ENCODE results near the gene CPNE7.
"Not testable (repeated sequence)": the region's sequence is repeated elsewhere in the genome, so short reads cannot be mapped to it uniquely, and the experiment has no call there.

Gene CPNE7

DNA sequence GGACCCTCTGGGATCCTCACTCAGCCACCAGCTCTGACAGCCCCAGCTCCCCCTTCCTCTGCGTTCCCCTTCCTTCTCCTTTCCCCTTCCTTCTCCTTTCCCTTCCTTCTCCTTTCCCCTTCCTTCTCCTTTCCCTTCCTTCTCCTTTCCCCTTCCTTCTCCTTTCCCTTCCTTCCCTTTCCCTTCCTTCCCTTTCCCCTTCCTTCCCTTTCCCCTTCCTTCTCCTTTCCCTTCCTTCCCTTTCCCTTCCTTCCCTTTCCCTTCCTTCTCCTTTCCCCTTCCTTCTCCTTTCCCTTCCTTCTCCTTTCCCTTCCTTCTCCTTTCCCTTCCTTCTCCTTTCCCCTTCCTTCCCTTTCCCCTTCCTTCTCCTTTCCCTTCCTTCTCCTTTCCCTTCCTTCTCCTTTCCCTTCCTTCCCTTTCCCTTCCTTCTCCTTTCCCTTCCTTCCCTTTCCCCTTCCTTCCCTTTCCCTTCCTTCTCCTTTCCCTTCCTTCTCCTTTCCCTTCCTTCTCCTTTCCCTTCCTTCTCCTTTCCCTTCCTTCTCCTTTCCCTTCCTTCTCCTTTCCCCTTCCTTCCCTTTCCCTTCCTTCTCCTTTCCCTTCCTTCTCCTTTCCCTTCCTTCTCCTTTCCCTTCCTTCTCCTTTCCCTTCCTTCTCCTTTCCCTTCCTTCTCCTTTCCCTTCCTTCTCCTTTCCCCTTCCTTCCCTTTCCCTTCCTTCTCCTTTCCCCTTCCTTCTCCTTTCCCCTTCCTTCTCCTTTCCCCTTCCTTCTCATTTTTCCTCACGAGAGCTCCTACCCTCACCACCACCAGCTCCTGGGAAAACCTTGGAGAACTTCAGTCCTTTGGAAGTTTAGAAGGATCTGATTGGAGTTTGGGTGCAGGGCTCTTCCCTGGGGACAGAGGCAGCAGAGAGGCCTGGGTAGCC lies 59.2 kb downstream of the CPNE7 start:
- DNase-seq, result not testable (repeated sequence)

DNA sequence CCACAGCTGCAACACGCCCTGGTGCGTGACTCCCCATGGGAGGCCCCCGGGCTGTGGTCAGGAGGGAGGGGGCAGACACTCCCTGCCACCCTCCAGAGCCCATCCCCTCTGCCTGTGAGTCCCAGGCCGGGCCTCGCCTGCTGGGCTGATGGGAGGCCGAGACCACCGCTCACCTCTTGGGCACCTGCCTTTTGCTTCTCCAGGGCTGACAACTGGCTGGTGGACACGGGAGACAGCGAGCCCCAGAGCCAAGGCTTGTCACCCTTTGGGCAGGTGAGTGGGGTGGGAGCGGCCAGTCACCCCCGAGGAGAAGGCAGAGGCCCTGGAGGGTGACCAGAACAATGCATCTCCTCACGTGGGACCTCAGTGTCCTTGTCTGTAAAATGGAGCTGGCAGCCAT lies 61.1 kb downstream of the CPNE7 start:
- no peak for DNase-seq

DNA sequence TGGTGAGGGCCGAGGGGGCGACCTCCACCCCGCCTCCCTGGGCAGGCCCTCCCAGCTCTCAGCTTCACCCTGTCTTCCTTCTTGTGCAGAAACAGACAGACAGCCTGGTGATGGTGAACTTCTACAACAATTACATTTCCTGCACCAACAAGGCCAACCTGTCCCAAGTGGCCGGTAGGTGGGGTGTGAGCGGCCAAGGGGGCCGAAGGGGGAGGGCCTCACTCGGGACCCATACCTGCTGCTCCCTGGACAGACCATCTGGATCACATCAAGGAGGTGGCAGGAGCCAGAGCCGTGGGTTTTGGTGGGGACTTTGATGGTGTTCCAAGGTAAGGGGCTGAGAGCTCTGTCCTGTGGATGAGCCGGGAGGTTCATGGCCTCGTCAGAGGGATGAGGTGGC lies 61.8 kb downstream of the CPNE7 start:
- no peak for DNase-seq

DNA sequence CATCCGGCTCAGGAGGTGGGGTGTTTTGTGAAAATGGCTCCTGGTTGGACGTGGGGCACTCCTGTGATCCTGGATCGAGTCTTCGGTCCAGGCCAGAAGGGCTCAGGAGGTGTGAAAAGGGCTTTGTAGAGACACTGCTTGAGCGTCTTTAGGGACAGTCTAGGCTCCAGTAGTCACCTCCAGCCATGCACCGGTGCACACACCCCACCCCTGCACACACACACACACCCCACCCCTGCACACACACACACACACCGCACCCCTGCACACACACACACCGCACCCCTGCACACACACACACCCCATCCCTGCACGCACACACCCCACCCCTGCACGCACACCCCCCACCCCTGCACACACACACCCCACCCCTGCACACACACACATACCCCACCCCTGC lies 62.9 kb downstream of the CPNE7 start:
- no peak for DNase-seq

DNA sequence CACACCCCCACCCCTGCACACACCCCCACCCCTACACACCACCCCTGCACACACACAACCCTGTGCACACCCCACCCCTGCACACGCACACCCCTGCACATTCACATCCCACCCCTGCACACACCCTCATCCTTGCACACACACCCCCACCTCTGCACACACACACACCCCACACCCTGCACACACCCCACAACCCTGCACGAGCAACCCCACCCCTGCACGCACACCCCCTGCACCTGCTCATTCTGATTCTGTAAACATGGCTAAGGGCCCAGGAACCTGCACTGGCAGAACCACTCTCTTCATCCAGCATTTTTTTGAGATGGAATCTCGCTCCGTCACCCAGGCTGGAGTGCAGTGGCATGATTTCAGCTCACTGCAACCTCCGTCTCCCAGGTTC lies 63.8 kb downstream of the CPNE7 start:
- no peak for DNase-seq

DNA sequence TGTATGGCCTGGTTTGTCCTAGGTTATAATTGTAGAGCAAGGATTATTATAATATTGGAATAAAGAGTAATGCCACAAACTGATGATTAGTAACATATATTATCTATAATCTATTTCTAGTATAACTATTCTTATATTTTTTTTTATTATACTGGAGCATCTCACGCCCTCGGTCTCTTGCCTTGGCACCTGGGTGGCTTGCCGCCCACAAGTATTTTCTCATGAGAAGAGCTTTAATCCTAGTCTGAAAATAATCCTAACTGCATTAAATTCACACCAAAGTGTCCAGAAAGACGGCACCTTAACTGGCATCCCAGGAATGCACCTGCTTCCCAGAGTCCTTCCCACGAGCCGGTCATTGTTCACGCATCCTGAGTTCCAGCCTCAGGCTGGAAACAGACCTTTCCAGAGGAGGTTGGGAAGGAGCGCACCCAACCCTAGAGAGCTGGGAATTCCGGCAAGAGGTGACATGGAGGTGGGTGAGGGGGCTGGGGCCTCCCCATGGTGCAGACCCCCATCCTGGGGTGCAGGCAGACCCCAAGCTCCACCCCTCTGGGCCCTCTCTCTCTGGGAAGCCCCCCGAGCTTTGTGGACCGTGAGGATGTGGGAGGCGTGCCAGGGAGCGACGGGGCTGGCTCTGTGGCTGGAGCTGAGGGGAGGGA lies 66.0 kb downstream of the CPNE7 start:
- DNase-seq, result no peak

DNA sequence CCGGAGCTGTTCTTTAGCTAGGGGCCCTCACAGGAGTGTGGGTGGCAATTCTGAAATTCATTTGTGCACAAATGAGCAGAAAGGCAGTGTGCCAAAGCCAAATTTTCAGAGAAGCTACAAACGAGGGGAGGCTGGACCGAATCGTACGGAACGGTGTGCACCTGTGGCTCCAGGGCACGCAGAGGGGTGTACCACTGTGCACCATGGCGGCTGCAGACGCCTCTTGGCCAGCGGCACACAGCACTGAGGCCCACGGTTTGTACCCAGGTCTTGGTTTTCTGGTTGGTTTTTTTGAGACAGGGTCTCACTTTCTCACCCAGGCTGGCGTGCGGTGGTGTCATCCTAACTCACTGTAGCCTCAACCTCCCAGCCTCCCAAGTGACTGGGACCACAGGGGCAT lies 67.0 kb downstream of the CPNE7 start:
- no peak for DNase-seq

DNA sequence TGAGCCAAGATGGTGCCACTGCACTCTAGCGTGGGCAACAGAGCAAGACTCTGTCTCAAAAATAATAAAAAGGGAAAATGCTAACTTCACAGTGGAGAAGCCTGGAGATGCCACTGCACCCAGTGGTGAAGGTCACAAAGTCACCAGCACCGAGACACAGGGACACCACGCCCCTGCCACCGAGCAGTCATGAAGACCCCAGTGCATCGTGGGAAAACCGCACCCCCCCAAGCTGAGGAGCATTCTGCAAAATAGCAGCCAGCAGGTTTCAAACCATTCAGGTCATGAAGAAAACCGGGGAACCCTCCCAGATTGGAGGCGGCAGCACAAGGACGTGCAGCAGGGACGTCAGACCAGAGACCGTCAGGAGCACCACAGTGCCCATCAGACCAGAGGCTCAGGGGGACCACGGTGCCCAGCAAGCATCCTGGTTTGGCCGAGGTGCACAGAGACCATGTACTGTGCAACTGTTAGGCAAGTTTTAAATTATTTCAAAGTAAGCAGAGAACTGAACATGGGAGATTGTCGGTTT lies 68.3 kb downstream of the CPNE7 start:
- DNase-seq, result no peak

DNA sequence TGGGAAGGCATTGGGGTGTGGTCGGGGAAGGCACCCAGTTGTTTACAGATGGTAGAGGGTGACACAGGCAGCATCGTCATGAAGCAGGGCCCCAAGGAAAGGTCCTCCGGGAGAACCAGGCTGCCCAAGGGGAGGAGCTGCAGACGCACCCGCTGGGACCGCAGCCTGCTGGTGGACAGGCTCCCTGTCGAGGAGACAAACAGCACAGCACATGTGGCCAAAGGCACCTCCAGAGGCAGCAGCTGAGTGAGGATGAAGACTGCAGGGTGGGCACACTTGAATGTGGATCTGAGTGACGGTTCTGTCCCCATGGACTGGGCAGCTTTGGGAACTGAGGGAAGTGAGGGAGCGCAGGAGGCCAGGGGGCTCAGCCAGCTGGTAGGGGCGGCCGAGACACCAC lies 69.6 kb downstream of the CPNE7 start:
- no peak for DNase-seq

DNA sequence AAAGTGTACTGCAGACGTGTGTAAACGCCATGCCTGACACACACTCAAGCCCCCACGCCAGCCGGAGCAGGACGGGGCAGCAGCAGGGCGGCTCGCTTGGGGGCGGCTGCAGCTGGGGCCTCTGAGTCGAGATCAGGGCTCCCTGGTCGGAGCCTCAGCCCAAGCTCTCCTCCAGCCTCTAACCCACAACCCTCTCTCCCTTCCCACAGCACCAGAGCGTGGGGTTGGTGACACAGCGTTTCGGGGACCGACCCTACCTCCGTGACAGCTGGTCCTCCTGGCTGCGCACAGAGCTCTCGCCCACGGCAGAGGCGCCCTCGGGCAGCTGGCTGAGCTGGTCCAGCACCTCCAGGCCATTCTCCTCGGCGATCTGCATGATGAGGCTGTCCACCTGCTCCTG lies 70.7 kb downstream of the CPNE7 start:
- no peak for DNase-seq
